HL-60 (cell line): ENCODE results near the gene PRKCE.

Source experiments
- DNase-seq, 2 experiments: peaks; one replicate each; pipeline ENCODE4 v3.0.0-alpha.2; 2010 to 2020; ENCODE audit warnings: low read depth in 1 of 2, low spot score in 1 of 2
- H3K27ac ChIP-seq: fragments of 250-450 bp; sonication (Bioruptor Pico); replicated peaks from 2 replicates; pipeline ENCODE4 v1.5.1; 2020; ENCODE audit warnings: mild to moderate bottlenecking, moderate library complexity
- H3K27me3 ChIP-seq: fragments of 250-450 bp; sonication (Bioruptor Pico); 2 replicates; pipeline ENCODE4 v1.5.1; 2021; ENCODE audit warnings: mild to moderate bottlenecking, moderate library complexity; ENCODE audit not compliant: insufficient read depth, poor library complexity, severe bottlenecking
- H3K4me3 ChIP-seq: replicated peaks from 2 replicates; pipeline ENCODE4 v1.5.1; 2011; ENCODE audit warnings: mild to moderate bottlenecking, control low read depth, low read length; ENCODE audit not compliant: insufficient read depth
- CTCF ChIP-seq: IDR thresholded peaks from one replicate; pipeline ENCODE4 v1.5.1; 2011; ENCODE audit warnings: low read length, control low read depth, inconsistent platforms; ENCODE audit not compliant: insufficient read depth
- GABPA ChIP-seq: IDR thresholded peaks from 2 replicates; pipeline ENCODE4 v1.6.1; 2012; ENCODE audit warnings: low read depth
- POLR2AphosphoS5 ChIP-seq: IDR thresholded peaks from 2 replicates; pipeline ENCODE4 v1.6.1; 2012; ENCODE audit warnings: low read depth
- REST ChIP-seq: IDR thresholded peaks from 2 replicates; pipeline ENCODE4 v1.6.1; 2012; ENCODE audit warnings: low read depth; ENCODE audit not compliant: insufficient replicate concordance
- SPI1 ChIP-seq: IDR thresholded peaks from 2 replicates; pipeline ENCODE4 v1.6.1; 2012; ENCODE audit warnings: low read depth, mild to moderate bottlenecking, borderline replicate concordance

Gene PRKCE

DNA sequence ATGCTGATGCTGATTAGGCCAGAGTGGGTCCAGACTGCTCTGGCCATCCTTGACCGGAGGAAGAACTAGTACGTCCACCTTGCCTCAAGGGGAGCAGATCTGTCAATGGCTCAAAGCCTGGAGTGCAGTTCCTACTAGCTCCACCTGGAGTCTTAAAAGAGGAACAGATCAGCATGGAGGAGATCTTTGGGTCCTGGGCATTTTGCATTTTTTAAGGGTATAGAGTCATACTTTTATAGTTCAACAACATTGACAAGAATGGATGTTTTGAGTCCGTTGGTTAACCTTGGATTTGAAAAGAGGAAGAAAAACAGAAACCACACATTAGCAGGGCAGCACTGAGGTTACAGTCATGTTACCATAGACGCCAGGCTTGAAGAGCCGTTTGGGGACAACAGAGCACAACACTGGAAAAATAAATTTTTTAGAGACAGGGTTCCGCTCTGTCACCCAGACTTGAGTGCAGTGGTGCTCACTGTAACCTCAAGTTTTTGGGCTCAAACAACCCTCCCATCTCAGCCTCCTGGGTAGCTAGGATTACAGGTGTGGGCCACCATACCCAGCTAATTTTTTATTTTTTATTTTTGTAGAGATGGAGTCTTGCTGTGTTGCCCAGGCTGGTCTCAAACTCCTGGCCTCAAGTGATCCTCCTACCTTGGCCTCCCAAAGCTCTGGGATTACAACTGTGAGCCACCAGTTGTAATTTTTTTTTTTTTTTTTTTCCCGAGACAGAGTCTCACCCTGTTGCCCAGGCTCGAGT, 78.5 kb downstream of the PRKCE start:
- no peak for TF ChIP-seq REST
- peak; percentile 23 for TF ChIP-seq CTCF
- TF ChIP-seq GABPA, result no peak
- peak; percentile 84 for TF ChIP-seq SPI1
- TF ChIP-seq POLR2AphosphoS5, result 0 out of 2 replicates have a peak, but pooled peaks have one; percentile 23
- H3K27me3 ChIP-seq, result no peaks in the 10 kb centered on the region
- peak; percentile 28 to 82 for DNase-seq

DNA sequence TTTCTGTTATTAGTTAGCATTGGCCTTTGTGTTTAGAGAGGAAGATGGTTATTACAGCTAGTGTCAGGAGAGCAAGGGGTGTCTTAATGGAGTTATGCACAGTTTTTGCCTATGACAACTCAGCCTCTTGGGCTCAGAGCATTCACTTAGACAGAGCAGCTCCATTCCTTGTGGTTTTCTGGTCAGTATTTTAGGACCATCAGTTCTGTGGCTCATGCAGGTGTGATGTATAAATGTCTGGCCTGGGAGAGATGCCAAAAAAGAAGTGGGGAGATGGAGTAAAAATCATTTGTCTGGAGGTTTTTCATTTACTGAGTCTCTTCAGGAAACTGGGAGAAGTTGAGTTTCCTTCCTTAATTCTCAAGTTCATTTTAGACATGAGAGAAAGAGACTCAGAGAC, 79.7 kb downstream of the PRKCE start:
- no peak overlapping the region for H3K27ac ChIP-seq
- H3K4me3 ChIP-seq, result no peak overlapping the region
- peak in 1 of 2 experiments; percentile 11 for DNase-seq
- no peaks in the 10 kb centered on the region for H3K27me3 ChIP-seq
- TF ChIP-seq GABPA (no peak), POLR2AphosphoS5 (no peak), SPI1 (no peak), CTCF (no peak), REST (no peak)

More for the DNA sequence above, 78.5 kb downstream of the PRKCE start:
- Histone ChIP-seq H3K27ac (peak overlapping the region; percentile 62), H3K4me3 (no peak overlapping the region)

DNA sequence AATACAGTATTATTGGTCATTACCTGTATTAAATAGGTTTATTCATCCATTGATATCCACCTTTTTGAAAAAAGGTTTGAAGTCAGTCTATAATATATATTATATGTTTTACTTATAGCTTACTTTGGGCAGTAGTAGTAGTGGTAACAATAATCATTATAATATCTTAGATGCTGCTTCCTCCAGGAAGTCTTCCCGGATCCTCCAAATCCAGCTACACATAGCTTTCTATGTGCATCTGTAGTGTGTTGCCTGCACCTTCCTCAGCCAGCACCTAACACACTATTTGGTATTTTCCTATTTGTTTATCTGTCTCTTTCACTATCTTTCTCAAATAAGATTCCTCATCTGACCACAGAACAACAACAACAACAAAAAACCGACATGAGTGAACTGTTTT, 81.0 kb downstream of the PRKCE start:
- no peaks in the 10 kb centered on the region for H3K27me3 ChIP-seq
- H3K4me3 ChIP-seq, result no peak overlapping the region
- H3K27ac ChIP-seq, result no peak overlapping the region
- no peak for DNase-seq
- TF ChIP-seq SPI1, result no peak
- TF ChIP-seq CTCF, result no peak
- no peak for TF ChIP-seq GABPA
- TF ChIP-seq POLR2AphosphoS5, result no peak
- no peak for TF ChIP-seq REST
